Cardiac septum (tissue), 1 donor: Measurements from ENCODE around the gene PTPN23. TPM values are rescaled to one million over a fixed set of nuclear protein-coding genes. Genes with fewer than 3 reads are reported as not detected.
"Not testable (repeated sequence)": the region's sequence is repeated elsewhere in the genome, so short reads cannot be mapped to it uniquely, and the experiment has no call there.

ENCODE experiments used
- DNase-seq: peaks from one replicate; pipeline ENCODE4 v3.0.0-alpha.2; 2020; ENCODE audit warnings: low spot score
- intact Hi-C: fragments of 100-400 bp; cut with DNase I; formaldehyde crosslinking; loops from one replicate; pipeline ENCODE4 v1.14.0; 2022
- long read RNA-seq: library from polyadenylated mRNA; unstranded; transcript quantifications from one replicate; pipeline ENCODE4 v2.0.0, GENCODE V29; 2021
- total RNA-seq: library from RNA; stranded (reverse); fragmentation: NEBNext Ultra II Directional; extraction: Animal tissue kit (Norgen Biotek cat#: 25700); gene quantifications from one replicate; pipeline ENCODE4 v1.2.1, GENCODE V29; 2021
- donor health status: DM: no; HTN: no; CAD: no.

PTPN23 gene, protein sequence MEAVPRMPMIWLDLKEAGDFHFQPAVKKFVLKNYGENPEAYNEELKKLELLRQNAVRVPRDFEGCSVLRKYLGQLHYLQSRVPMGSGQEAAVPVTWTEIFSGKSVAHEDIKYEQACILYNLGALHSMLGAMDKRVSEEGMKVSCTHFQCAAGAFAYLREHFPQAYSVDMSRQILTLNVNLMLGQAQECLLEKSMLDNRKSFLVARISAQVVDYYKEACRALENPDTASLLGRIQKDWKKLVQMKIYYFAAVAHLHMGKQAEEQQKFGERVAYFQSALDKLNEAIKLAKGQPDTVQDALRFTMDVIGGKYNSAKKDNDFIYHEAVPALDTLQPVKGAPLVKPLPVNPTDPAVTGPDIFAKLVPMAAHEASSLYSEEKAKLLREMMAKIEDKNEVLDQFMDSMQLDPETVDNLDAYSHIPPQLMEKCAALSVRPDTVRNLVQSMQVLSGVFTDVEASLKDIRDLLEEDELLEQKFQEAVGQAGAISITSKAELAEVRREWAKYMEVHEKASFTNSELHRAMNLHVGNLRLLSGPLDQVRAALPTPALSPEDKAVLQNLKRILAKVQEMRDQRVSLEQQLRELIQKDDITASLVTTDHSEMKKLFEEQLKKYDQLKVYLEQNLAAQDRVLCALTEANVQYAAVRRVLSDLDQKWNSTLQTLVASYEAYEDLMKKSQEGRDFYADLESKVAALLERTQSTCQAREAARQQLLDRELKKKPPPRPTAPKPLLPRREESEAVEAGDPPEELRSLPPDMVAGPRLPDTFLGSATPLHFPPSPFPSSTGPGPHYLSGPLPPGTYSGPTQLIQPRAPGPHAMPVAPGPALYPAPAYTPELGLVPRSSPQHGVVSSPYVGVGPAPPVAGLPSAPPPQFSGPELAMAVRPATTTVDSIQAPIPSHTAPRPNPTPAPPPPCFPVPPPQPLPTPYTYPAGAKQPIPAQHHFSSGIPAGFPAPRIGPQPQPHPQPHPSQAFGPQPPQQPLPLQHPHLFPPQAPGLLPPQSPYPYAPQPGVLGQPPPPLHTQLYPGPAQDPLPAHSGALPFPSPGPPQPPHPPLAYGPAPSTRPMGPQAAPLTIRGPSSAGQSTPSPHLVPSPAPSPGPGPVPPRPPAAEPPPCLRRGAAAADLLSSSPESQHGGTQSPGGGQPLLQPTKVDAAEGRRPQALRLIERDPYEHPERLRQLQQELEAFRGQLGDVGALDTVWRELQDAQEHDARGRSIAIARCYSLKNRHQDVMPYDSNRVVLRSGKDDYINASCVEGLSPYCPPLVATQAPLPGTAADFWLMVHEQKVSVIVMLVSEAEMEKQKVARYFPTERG (N-terminal part only)
- 24.0 TPM for total RNA-seq
- long read RNA-seq, partial matches to known transcripts: 11 of 16 reads
- long read RNA-seq, other reads (novel, unspliced or antisense): 4 of 16 reads

DNA sequence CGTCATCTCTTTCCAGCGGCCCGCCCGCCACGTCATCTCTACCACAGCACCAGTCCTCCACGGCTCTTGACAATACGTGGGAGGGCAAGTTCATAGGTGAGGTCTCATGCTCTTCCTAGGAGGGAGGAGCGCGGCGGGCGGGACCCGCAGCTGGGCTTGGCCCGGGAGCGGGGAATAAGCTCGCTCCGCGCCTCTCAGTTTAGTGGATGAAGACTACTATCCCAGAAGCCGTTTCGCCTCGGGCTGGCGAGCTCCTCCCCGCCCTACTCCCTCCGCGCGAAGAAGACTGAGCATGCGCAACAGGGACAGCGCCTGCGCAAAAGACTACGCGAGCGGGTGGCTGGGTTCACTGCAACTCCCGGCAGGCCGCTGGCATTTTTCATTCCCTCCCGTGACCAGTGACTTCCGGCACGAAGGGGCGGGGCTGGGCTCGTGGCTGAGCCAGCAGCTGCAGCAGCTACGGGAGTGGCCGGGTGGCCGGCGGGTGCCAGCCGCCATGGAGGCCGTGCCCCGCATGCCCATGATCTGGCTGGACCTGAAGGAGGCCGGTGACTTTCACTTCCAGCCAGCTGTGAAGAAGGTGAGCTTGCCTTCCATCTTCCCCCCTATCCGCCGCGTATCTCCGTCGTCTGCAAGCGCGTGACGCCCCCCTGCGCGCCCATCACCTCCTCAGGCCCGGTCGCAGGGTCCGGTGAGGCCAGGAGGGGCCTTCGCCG, at the start of gene PTPN23:
Gene PTPN23 (plus strand): TSS at position 421 of the 716 bp plus-strand sequence. CDS start 76 bp downstream, at position 497.
- intact Hi-C loops: loop anchor here (5.0 kb wide), 2 partner anchors 98 to 218 kb away; partner anchors contain the start of genes KIF9, KLHL18 and SETD2
- peak; percentile 100 for DNase-seq

DNA sequence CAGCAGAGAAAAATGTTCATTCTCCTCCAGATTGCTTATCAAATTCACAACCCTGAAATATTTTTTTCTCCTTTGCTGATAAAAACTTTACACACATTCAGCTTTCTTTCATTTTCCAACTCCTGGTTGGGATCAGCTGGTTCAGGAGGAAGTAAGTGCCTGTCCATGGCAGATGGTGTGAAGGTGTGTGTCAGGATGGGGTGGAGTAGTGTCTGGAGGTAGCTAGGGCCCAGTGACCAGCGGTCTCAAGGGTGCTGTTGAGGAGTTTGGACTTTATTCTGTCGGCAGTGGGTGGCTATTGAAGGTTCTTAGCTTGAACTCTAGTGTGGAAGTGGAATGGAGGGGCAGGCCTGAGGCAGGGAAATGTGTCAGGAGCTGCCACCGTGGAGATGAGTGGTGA, 46.9 kb upstream of the PTPN23 start:
- intact Hi-C loops: no loop called here
- DNase-seq: no peak

DNA sequence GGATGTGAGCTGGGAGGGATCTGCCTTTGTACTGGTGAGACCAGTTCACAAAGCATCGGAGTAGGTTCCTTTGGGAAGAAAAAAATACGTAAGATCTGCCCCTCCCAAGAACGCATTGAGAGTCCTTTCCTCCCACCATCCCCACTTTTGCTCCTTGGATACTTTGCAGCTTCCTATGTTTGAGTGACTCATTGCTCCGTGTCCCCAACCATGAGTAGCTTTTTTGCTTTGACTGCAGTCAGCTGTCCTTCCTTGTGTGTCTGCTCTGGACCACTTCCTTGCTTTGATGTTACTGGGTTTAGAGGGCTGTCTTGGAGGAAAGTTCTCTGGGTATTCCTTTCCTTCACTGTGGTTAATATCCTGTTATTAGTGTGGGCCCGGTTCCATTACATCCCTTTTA, 43.2 kb upstream of the PTPN23 start:
- intact Hi-C loops: no loop called here
- DNase-seq: peak; percentile 38

DNA sequence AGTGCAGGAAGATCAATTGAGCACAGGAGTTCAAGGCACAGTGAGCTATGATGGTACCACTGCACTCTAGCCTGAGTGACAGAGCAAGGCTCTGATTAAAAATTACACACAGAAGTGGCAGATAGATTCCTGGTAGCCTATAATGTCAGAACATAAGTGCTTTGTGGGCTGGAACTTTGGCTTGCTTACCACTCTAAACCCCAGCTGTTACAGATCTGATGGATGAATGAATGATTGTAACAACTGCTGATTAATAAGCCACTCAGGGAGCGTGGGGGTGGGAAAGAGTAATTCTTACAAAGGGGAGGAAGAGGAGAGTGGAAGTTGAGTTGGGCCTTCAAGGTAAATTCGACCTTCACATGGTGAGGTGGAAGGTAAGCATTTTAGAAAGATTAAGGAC, 40.9 kb upstream of the PTPN23 start:
- intact Hi-C loops: no loop called here
- peak; percentile 19 for DNase-seq

DNA sequence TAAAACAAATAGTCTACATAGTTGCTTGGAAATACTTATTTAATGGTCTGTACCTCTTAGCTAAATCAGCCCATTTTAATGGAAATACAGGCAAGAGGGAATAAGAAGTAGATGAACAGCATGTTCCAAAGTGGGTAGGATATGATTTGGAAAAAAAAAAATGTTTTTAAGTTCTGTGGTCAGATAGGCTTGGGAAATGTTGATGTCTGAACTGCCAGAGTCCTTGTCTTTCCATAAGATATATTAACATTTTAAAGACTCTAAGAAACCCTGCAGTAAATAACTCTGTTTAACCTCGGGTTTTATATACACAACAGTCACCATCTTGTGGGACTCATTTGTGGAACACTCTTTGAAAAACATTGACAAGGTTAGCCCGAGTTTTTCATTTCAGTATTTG, 40.0 kb upstream of the PTPN23 start:
- intact Hi-C loops: no loop called here
- DNase-seq: no peak

DNA sequence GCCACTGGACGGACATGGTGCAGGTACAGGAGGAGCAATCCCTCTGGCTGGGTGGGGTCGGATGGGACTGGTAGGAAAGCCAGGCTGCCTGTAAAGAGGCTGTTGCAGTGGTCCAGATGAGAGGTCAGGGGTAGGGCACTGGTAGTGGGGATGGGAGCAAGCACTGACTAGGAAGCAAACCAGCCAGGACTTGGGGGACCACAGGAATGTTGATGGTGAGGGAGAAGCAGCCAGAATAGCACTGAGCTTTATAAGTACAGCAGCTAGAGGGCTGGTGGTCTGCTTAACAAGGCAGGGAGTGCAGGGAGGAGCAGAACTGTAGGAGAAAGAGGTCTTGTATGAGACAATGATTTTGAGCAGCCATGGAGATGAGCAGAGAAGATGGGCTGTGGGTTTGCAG, 38.7 kb upstream of the PTPN23 start:
- intact Hi-C loops: no loop called here

DNA sequence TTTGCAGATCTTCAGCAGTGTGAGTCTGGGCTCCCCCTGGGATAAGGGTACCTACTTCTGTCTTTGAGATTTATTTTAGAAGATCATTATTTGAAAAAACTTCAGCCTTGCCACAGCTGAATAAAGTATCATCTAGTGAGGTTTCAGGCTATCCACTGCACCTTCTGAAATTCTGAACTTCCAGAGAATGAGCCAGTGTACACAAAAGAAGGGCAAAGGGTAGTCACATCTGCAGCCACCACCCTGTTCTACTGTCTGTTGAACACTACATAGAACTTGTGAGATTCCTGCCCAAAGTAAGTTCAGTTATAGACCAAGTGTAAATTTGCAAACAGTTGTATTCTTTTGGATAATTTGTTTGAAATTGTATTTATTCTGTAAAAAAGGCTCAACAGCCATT, 38.0 kb upstream of the PTPN23 start:
- intact Hi-C loops: no loop called here
- DNase-seq: no peak

More for the DNA sequence above, 38.7 kb upstream of the PTPN23 start:
- peak; percentile 41 for DNase-seq

DNA sequence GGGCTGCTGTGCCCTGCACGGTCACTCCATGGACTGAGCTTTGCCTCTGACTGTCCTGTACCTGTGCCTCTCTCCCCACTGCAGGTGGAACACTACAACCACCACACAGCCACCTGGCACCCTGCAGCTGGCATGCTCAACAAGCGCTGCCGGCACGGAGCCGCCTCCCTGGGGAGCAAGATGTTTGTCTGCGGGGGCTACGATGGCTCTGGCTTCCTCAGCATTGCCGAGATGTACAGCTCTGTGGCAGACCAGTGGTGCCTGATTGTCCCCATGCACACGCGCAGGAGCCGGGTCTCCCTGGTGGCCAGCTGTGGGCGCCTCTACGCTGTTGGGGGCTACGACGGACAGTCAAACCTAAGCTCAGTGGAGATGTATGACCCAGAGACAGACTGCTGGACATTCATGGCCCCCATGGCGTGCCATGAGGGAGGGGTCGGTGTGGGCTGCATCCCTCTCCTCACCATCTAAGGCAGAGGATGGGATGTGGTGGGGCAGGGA, 37.3 kb upstream of the PTPN23 start:
- intact Hi-C loops: no loop called here
- no peak for DNase-seq

DNA sequence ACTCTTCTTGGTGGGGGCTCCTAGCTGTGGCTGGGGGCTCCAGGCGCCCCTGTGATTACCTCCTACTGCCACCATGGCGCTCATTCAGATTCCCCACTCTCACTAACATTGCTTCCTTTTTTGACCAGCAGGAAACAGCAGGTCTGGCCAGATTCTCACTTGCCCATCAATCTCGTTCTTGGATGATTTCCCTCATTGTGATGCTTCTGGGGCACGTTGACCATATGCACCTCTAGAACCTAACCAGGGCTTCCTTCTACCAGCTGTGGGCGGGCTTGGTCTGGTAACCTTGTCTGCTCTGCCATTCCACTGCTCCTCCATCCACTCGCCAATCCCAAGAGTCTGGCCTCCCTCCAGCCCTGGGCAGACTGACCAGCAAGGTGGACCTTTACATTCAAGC, 35.9 kb upstream of the PTPN23 start:
- DNase-seq: no peak
- intact Hi-C loops: no loop called here

DNA sequence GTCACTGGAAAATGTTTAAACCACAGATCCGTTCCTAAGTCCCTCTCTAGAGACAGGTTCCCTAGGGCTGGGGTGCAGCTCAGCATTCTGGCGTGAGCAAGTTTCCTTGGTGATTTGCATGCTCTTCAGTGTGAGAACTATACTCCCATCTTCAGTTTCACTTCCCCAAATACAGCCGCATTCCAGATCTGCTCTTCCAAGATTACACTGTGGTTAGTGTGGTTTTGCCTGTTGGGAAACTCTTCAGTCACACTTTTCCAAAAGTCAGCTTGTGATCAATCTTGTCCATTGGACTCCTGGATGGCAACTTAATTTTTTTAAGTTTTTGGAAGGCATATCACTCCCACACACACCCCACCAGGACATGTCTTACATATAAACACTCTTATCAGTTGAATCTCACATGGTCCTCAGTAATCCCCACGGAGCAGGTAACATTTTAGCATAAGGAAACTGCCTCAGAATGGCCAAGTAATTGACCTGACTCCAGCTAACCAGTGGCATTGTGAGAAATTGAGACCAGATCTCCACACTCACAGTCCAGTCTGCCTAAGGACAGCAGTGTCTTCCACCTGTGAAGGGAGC, 33.5 kb upstream of the PTPN23 start:
- intact Hi-C loops: no loop called here
- DNase-seq: no peak

DNA sequence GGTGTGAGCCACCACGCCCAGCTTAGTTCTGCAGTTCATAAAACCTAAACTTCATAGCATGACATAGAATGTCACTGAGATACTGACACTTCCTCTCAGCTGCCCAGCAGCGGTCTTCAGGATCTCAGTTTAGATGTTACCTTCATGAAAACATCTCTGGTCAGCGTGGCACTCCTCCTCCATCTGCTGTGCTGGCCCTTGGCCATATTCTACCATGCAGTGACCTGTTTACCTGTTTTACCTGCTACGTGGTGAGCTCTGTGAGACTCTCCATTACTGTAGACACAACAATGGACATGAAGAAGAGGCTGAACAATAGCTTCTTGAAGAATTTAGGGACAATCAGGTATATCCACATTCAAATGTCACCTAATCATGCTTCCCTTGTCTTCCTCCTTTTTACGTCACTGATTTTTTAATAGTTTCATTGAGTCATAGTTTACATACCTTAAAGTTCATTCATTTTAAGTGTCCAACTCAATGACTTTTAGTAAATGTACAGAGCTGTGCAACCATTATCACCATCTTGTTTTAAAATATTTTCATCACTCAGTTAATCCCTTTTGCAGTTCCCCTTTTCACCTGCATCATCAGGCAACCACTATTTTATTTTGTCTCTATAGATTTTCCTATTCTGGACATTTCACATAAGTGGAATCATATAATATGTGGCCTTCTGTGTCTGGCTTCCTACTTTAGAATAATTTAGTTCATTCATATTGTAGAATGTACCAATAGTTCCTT, 32.2 kb upstream of the PTPN23 start:
- intact Hi-C loops: no loop called here

DNA sequence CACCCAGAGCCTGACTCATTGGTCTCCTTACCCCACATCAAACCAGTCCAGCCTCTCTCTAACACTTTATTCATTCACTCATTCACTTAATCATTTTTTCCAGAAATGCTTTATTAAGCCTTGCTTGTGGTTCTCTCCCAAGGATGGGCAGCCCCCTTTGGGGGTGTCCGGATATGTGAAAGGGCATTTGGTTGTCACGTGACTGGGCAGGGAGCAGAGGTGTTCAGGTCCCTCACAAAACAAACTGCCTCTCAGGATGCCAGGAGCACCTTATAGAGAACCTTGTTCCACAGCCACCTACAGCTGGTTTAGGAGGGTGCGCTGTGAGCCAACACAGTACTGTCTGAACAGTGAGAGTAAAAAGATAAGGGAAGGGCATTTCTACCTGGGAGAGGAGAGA, 25.8 kb upstream of the PTPN23 start:
- intact Hi-C loops: no loop called here
- DNase-seq: peak; percentile 43

More for the DNA sequence above, 32.2 kb upstream of the PTPN23 start:
- DNase-seq: no peak

DNA sequence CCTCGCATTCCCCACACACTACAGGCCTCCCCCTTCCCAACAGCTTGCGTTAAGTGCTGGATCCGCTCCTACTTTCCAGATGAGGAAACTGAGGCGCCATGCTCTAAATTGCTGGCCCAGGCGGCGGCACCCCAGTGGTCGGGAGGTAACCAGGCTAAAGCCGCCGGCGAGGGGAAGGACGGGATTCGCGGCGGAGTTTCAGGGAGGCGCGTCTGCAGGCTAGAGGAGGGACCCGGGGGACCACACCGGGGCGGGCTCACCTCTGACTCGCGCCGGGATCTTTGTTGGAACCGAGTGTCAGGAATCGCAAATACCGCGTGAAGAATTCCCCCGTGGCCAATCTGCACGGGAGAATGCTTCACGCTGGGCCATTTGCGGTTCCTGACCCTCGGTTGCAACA, 24.6 kb upstream of the PTPN23 start:
- intact Hi-C loops: no loop called here
- peak; percentile 70 for DNase-seq

DNA sequence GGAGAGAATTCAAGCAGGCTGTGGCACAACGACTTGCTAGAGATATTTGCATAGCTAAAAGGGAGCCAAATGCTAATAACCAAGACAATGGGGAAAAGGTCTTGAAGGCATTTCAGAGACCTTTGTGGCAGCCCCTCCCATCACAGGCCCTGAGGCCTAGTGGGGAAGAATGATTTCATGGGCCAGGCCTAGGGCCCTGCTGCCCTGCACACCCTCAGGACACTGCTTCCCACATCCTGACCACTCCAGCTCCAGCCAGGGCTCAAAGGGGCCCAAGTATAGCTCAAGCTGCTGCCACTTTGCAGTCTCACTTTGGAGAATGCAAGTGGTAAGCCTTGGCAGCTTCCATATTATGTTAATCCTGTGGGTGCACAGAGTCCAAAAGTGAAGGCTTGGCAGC, 21.5 kb upstream of the PTPN23 start:
- DNase-seq: peak; percentile 54
- intact Hi-C loops: no loop called here

DNA sequence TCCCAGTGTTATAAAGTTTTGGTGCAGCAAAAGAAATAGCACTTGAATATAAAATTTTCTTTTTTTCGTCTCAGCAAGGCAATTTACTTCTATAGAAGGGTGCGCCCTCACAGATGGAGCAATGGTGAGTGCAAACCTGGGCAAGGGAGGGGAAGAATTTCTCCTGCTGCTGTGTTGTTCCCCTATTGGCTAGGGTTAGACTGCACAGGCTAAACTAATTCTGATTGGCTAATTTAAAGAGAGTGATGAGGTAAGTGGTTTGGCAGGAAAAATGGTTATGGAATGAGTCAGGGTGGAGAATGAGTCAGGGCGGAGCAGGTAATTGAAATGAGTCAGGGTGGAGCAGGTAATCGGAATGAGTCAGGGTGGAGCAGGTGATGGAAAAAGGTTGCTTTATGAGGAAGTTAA, 20.7 kb upstream of the PTPN23 start:
- DNase-seq, intact Hi-C loops: not testable (repeated sequence)

DNA sequence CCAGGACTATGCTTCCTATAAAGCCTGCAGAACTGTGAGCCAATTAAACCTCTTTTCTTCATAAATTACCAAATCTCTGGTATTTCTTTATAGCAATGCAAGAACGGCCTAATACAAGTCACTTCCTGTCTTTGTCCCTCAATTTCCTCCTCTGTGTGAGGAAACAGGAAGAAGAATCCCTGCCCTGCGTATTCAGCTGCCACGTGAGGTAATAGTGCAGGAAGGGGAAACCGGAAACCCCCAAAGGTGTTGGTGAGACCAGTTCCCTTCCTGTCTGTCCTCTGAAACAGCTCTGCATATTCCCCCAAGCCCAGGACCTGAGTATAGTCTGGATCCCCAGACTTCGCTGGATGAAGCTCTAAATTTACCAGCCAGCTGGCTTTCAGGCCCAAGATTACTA, 18.1 kb upstream of the PTPN23 start:
- intact Hi-C loops: no loop called here
- DNase-seq: peak; percentile 73
